Measurements from ENCODE around the gene APH1A. TPM values are rescaled to one million over a fixed set of nuclear protein-coding genes. Genes with fewer than 3 reads are reported as not detected.
"Not testable (repeated sequence)": the region's sequence is repeated elsewhere in the genome, so short reads cannot be mapped to it uniquely, and the experiment has no call there.

Gene APH1A
- 100 to 1,000 TPM in 1 of 4 donors, 10 to 100 TPM in 3; 90.1 to 101 (median 95.2) TPM for total RNA-seq

DNA sequence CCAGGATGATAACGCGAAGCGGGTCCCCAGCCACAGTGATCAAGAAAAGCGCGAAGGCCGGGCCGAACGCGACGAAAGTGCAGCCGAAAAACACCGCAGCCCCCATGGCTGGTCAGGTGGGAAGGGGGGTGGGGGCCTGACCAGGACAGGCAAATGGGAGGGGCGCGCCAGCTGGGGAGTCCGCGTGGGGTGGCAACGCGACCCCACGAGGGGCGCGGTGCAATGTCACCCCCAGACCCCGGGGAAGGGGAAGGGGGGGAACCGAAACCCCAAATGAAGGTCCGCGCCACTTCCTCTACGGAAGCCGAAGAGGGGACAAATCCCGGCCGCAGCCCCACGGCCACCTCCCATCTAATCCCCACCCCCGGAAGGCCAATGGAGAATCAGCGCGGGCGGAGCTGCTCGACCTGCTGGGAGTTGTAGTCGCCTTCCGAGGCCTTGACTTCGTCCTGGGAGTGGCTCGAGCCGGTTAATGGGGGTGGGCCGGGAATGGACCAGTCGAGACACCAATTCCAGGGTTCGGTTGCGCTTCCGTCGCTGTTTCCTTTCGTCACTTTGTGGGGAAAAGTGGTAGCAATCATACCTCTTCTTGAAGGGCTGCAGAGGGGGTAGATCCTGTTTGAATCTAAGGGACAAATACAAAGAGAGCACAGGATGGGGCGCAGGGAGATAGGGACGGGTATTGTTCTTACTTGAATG lies at the start of gene APH1A:
Gene APH1A, minus strand, starts transcription at position 312 of the 699 bp plus-strand sequence. Its CDS starts 206 bp downstream, at position 106.
- DNase-seq (ENCODE audit: low spot score): peak; percentile 87
- TF ChIP-seq, protein P1, sequence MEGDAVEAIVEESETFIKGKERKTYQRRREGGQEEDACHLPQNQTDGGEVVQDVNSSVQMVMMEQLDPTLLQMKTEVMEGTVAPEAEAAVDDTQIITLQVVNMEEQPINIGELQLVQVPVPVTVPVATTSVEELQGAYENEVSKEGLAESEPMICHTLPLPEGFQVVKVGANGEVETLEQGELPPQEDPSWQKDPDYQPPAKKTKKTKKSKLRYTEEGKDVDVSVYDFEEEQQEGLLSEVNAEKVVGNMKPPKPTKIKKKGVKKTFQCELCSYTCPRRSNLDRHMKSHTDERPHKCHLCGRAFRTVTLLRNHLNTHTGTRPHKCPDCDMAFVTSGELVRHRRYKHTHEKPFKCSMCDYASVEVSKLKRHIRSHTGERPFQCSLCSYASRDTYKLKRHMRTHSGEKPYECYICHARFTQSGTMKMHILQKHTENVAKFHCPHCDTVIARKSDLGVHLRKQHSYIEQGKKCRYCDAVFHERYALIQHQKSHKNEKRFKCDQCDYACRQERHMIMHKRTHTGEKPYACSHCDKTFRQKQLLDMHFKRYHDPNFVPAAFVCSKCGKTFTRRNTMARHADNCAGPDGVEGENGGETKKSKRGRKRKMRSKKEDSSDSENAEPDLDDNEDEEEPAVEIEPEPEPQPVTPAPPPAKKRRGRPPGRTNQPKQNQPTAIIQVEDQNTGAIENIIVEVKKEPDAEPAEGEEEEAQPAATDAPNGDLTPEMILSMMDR (IDR thresholded peaks at IDR 0.05): no peak
- peak; percentile 98 for ATAC-seq (ENCODE audit: low FRiP score)

DNA sequence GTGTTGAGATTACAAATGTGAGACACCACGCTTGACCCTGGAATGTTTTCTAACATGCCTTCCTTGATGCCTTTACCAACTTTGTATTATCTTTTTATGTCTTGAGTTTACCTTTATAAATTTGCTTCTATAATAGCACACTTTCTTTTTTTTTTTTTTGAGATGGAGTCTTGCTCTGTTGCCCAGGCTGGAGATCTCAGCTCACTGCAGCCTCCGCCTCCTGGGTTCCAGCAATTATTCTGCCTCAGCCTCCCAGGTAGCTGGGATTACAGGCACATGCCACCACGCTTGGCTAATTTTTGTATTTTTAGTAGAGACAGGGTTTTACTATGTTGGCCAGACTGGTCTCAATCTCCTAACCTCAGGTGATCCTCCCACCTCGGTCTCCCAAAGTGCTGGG lies 45.9 kb upstream of the APH1A start:
- not testable (repeated sequence) for DNase-seq (ENCODE audit: low spot score); ATAC-seq (ENCODE audit: low FRiP score)

- ATAC-seq (ENCODE audit: low FRiP score): no peak
- DNase-seq (ENCODE audit: low spot score): no peak
- TF ChIP-seq, protein P1 (IDR thresholded peaks at IDR 0.05): no peak
Measured at GRCh38 chr1:150311762-150312161, 42.9 kb upstream of the APH1A start.

DNA sequence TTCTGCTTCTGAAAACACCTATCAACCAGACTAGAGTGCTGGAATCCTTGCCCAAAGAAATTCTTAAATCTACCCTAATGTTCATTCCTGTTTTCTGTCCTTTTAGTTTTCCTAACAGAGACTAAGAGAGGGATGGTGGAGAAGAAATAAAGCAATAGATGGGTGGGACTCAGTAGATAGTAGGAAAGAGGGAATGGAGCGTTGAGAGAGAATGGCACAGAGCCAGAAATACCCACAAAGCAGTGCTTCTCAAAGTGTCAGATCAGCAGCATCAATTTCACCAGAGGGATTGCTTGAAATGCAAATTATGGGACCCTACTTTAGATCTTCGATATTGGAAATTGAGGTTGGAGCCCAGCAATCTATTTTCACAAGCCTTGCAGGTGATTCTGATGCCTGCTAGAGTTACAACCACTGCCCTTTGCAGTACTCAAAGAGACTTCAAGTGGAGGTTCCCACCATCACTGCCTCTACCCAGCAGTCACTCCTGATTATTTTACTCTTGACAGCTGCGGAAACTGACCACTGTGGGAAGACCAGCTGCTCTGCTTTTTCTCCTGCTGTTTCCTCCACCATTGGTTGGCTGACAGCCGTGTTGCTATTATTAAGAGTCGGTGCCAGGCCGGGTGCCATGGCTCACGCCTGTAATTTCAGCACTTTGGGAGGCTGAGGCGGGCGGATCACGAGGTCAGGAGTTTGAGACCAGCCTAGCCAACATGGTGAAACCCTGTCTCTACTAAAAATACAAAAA lies 41.1 kb upstream of the APH1A start:
- ATAC-seq (ENCODE audit: low FRiP score) (no peak), DNase-seq (ENCODE audit: low spot score) (no peak)
- TF ChIP-seq, protein P1 (IDR thresholded peaks at IDR 0.05): no peak

DNA sequence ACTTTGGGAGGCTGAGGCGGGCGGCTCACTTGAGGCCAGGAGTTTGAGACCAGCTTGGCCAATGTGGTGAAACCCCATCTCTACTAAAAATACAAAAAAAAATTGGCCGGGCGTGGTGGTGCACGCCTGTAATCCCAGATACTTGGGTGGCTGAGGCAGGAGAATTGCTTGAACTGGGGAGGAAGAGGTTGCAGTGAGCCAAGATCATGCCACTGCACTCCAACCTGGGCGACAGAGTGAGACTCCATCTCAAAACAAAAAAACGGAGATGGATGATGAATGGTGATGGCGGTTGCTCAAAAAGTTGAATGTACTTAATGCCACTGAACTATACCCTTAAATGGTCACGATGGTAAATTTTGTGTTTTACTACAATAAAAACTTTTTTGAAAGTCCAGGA lies 39.8 kb upstream of the APH1A start:
- not testable (repeated sequence) for DNase-seq (ENCODE audit: low spot score); ATAC-seq (ENCODE audit: low FRiP score)

GRCh38 chr1:150302902-150303301 lies 34.1 kb upstream of the APH1A start:
- no peak for ATAC-seq (ENCODE audit: low FRiP score)
- DNase-seq (ENCODE audit: low spot score): no peak
- TF ChIP-seq, protein P1 (IDR thresholded peaks at IDR 0.05): no peak

- ATAC-seq (ENCODE audit: low FRiP score): no peak
- TF ChIP-seq, protein P1 (IDR thresholded peaks at IDR 0.05): no peak
Measured at GRCh38 chr1:150302338-150302737, 33.5 kb upstream of the APH1A start.

GRCh38 chr1:150299716-150300115 lies 30.9 kb upstream of the APH1A start:
- TF ChIP-seq, protein P1 (IDR thresholded peaks at IDR 0.05): no peak
- no peak for DNase-seq (ENCODE audit: low spot score)
- ATAC-seq (ENCODE audit: low FRiP score): no peak

More at GRCh38 chr1:150302338-150302737, 33.5 kb upstream of the APH1A start:
- DNase-seq (ENCODE audit: low spot score): no peak

Measured in omental fat pad (tissue), 4 donors.